Stimulated activated effector memory CD8-positive, alpha-beta T cell treated with anti-CD3 and anti-CD28 coated beads, Interleukin-12 subunit alpha, Interleukin-12 subunit beta, amount 100 ng/mL, for 72 hours (primary cell): ENCODE measurements around the gene C1QTNF1.

ENCODE experiments used
- ATAC-seq: fragments of 150-1000 bp; cut with Tn5 transposase; 2 replicates; pipeline ENCODE4 v1.10.0; 2021
- DNase-seq, 2 donors: peaks; one replicate each; pipeline ENCODE4 v3.0.0; 2021 to 2022; ENCODE audit warnings: low spot score in 2 of 2
- H3K27ac Mint-ChIP-seq: one replicate; pipeline ENCODE4 v1.8.0; 2022; ENCODE audit warnings: mild to moderate bottlenecking, mixed read lengths
- H3K36me3 Mint-ChIP-seq: one replicate; pipeline ENCODE4 v1.8.0; 2022; ENCODE audit warnings: mild to moderate bottlenecking, mixed read lengths
- H3K4me1 Mint-ChIP-seq: one replicate; pipeline ENCODE4 v1.8.0; 2022; ENCODE audit warnings: mixed read lengths
- H3K4me3 Mint-ChIP-seq: one replicate; pipeline ENCODE4 v1.8.0; 2022; ENCODE audit warnings: mild to moderate bottlenecking, mixed read lengths
- H3K9me3 Mint-ChIP-seq: one replicate; pipeline ENCODE4 v1.8.0; 2022; ENCODE audit warnings: mixed read lengths

Gene C1QTNF1

DNA sequence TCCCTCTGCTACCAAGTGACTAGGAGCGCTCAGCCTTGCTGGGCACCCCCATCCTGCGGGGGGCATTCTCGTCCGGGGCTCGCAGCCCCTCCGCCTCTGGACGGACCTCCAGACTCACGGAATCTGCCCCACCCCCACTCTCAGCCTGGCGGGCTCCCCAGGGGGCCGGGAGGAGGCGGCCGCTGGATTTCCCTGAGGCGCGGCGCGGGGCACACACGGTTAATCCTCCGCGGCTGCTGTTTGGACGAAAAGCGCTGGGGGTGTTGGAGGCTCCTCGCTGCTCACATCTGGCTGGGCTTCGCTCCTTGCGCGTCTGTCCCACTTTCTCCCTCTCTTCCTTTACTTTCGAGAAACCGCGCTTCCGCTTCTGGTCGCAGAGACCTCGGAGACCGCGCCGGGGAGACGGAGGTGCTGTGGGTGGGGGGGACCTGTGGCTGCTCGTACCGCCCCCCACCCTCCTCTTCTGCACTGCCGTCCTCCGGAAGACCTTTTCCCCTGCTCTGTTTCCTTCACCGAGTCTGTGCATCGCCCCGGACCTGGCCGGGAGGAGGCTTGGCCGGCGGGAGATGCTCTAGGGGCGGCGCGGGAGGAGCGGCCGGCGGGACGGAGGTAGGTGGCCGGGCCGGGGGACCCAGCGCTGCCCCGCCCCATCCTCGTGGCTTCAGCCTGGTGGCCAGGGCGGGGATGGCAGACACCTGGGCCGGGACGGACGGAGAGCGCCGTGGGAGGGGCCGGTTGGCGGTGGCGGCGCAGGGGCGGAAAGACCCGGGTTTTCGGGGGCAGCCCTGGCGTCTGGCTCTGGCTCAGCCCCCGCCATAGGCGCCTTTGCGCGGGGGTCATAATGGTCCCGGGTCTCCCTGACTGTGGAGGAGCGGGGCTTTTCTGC lies at the start of gene C1QTNF1:
C1QTNF1 (plus strand) TSS at position 284 of the 886 bp plus-strand sequence. CDS start 19,800 bp downstream, outside the sequence.
- no peaks in the 10 kb centered on the region for H3K36me3 Mint-ChIP-seq
- H3K27ac Mint-ChIP-seq: peak within 1 kb of the TSS; percentile 63
- peak within 1 kb of the TSS; percentile 83 for H3K4me3 Mint-ChIP-seq
- ATAC-seq: peak; percentile 78
- peaks cover 13% of the 10 kb centered on the region for H3K4me1 Mint-ChIP-seq
- H3K9me3 Mint-ChIP-seq: no peaks in the 10 kb centered on the region
- peak in 1 of 2 donors; percentile 58 for DNase-seq

- DNase-seq (no peak), ATAC-seq (no peak)
- Mint-ChIP-seq H3K9me3 (no peaks in the 10 kb centered on the region), H3K36me3 (no peaks in the 10 kb centered on the region), H3K4me1 (peaks cover 7% of the 10 kb centered on the region), H3K27ac (no peak overlapping the region), H3K4me3 (no peak overlapping the region)
These were observed 49.1 kb upstream of the C1QTNF1 start for GRCh38 chr17:78974635-78975591.

GRCh38 chr17:78976907-78977680 lies 46.9 kb upstream of the C1QTNF1 start:
- H3K27ac Mint-ChIP-seq: no peak overlapping the region
- no peak for DNase-seq
- no peak for ATAC-seq
- H3K9me3 Mint-ChIP-seq: no peaks in the 10 kb centered on the region
- H3K4me3 Mint-ChIP-seq: no peak overlapping the region
- no peaks in the 10 kb centered on the region for H3K4me1 Mint-ChIP-seq
- no peaks in the 10 kb centered on the region for H3K36me3 Mint-ChIP-seq

DNA sequence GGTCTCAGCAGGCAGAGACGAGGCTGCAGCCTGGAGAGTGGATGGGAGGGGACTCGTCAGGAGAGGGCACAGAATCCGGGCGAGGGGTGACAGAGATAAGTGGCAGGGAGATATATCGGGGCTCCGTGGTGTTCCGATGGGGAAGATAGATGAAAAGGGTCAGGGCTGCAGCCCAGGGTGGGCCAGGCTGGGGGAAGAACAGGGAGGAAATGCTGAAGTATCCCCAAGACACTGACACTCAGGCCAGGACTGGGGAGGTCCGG lies 46.4 kb upstream of the C1QTNF1 start:
- Mint-ChIP-seq H3K4me1 (no peaks in the 10 kb centered on the region), H3K36me3 (no peaks in the 10 kb centered on the region), H3K9me3 (no peaks in the 10 kb centered on the region), H3K4me3 (no peak overlapping the region), H3K27ac (no peak overlapping the region)
- no peak for ATAC-seq
- DNase-seq: no peak

GRCh38 chr17:78977997-78978973 lies 45.7 kb upstream of the C1QTNF1 start:
- Mint-ChIP-seq H3K4me1 (no peaks in the 10 kb centered on the region), H3K9me3 (no peaks in the 10 kb centered on the region), H3K4me3 (no peak overlapping the region), H3K27ac (no peak overlapping the region), H3K36me3 (no peaks in the 10 kb centered on the region)
- DNase-seq (no peak), ATAC-seq (no peak)

DNA sequence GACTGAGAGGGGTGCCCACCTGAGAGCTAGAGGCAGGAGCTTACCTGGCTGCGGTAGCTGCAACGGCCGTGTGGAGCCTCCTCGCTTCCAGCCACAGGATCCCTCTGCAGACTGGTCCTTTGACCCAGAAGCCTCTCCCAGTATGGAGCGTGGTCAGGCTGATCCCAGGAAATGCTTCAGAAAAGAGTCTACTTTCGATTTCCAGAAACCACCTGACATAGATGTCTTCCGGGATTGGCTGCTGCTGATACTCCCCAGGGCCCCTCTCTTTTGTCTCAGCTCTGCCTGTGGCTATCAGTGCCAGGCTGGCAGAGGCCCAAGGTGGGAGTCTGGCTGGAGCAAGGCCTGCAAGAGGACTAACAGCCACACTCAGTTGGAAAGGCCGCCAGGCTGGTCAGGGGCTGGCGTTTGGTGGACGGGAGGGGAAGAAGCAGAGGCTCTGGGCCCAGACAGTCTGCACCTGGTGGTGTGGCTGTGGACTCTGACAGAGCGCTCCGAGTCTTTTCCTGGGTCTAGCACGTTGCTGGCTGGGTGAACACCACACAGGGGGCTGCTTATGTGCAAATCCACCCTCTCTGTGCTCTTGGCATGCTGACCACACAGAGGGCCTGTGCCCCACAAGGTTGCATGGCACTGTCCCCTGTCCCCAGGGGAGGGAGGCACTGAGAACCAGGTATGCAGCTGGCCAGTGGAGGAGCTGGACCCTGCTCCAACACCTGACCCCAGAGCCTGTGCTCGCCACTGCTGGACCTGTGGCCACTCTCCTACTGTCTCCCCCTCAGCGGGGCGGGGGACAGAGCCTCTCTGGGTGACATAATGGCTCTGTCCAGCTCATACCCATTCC lies 44.0 kb upstream of the C1QTNF1 start, which contains the start of gene LGALS3BP:
LGALS3BP (minus strand) TSS at position 144 of the 844 bp plus-strand sequence. CDS start 2,732 bp downstream, outside the sequence.
- H3K27ac Mint-ChIP-seq: no peak within 1 kb of the TSS
- H3K9me3 Mint-ChIP-seq: no peaks in the 10 kb centered on the region
- DNase-seq: no peak
- ATAC-seq: peak; percentile 42
- peak within 1 kb of the TSS; percentile 26 for H3K4me3 Mint-ChIP-seq
- no peaks in the 10 kb centered on the region for H3K36me3 Mint-ChIP-seq
- no peaks in the 10 kb centered on the region for H3K4me1 Mint-ChIP-seq

DNA sequence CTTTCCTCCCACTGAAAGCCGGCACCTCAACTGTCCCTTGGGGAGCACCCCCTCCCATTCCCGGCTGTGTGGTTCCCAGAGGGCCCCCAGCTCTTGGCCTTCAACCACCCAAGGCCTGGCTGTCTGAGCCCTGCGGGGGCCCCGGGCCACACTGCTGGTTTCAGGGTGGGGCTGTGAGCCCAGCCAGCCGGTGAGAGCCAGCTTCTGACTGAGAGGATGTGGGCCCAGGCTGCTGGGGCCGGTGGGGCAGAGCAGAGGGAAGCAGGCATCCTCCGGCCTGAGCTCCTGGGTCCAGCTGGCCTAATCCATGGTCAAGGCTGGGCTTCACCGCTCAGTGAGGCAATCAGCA lies 43.4 kb upstream of the C1QTNF1 start:
- no peak for DNase-seq
- Mint-ChIP-seq H3K9me3 (no peaks in the 10 kb centered on the region), H3K4me1 (no peaks in the 10 kb centered on the region), H3K36me3 (no peaks in the 10 kb centered on the region), H3K4me3 (no peak overlapping the region), H3K27ac (no peak overlapping the region)
- no peak for ATAC-seq

DNA sequence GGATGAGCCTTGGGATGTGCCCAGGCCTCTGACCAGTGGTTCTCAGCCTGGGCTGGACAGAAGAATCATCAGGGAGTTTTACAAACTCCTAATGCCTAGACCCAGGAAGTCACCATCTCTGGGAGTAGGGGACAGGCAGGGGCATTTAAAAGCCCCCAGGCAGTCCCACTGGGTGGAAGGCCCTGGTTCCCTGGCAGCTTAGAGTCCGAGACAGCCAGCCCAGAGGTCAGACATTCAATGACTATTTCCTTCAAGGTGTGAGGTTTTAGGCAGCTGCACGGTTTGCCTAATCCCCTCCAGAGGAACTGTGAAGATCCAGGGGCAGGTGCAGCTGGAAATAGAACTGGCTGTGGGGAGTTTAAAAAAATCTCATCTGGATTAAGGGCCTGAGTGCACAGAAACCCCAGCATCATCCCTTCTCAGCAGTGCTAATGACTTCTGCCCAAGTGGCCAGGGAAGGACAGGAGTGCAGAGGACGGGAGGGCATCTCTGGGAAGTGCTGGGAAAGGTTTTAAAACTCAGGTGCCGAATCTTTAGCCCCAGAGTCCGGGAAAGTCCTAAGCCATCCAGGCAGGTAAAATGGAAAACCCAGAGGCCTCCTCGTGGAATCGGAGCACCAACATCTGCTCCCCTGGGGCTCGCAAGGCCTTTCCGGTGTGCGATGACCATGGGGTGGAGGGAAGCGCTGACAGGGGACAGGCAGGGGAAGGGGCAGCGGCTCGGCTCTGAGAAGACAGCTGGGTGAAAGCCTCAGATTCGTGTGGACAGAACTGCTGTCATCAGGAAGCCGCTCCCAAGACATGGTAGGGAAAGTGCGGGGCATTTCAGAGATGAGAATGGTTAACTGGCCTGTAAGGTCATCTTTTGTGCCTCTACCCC lies 42.7 kb upstream of the C1QTNF1 start:
- Mint-ChIP-seq H3K4me1 (peaks cover 4% of the 10 kb centered on the region), H3K9me3 (no peaks in the 10 kb centered on the region), H3K27ac (no peak overlapping the region), H3K36me3 (no peaks in the 10 kb centered on the region), H3K4me3 (no peak overlapping the region)
- ATAC-seq: no peak
- DNase-seq: no peak

GRCh38 chr17:78985395-78985794 lies 38.6 kb upstream of the C1QTNF1 start:
- ATAC-seq: no peak
- Mint-ChIP-seq H3K4me1 (peaks cover 12% of the 10 kb centered on the region), H3K4me3 (no peak overlapping the region), H3K27ac (no peak overlapping the region), H3K36me3 (peaks cover 14% of the 10 kb centered on the region), H3K9me3 (no peaks in the 10 kb centered on the region)
- no peak for DNase-seq

GRCh38 chr17:78986048-78986648 lies 37.8 kb upstream of the C1QTNF1 start:
- Mint-ChIP-seq H3K4me3 (no peak overlapping the region), H3K36me3 (peaks cover 22% of the 10 kb centered on the region), H3K27ac (no peak overlapping the region), H3K4me1 (peaks cover 12% of the 10 kb centered on the region), H3K9me3 (no peaks in the 10 kb centered on the region)
- ATAC-seq (peak; percentile 51), DNase-seq (no peak)

- no peak for ATAC-seq
- peaks cover 12% of the 10 kb centered on the region for H3K4me1 Mint-ChIP-seq
- H3K9me3 Mint-ChIP-seq: no peaks in the 10 kb centered on the region
- H3K27ac Mint-ChIP-seq: no peak overlapping the region
- no peak overlapping the region for H3K4me3 Mint-ChIP-seq
- H3K36me3 Mint-ChIP-seq: peaks cover 28% of the 10 kb centered on the region
- DNase-seq: no peak
These were observed 37.2 kb upstream of the C1QTNF1 start for GRCh38 chr17:78986649-78987328.

- ATAC-seq (no peak), DNase-seq (no peak)
- Mint-ChIP-seq H3K9me3 (no peaks in the 10 kb centered on the region), H3K36me3 (peaks cover 42% of the 10 kb centered on the region), H3K4me3 (no peak overlapping the region), H3K27ac (no peak overlapping the region), H3K4me1 (peaks cover 12% of the 10 kb centered on the region)
These were observed 35.8 kb upstream of the C1QTNF1 start for GRCh38 chr17:78988152-78988551.
